ENCODE results near the gene DPP7. TPM values are rescaled to one million over a fixed set of nuclear protein-coding genes. Genes with fewer than 3 reads are reported as not detected.
"Not testable (repeated sequence)": the region's sequence is repeated elsewhere in the genome, so short reads cannot be mapped to it uniquely, and the experiment has no call there.

The DPP7 gene
- total RNA-seq, 2 experiments from 2014 or later = 271 to 321 TPM

DNA sequence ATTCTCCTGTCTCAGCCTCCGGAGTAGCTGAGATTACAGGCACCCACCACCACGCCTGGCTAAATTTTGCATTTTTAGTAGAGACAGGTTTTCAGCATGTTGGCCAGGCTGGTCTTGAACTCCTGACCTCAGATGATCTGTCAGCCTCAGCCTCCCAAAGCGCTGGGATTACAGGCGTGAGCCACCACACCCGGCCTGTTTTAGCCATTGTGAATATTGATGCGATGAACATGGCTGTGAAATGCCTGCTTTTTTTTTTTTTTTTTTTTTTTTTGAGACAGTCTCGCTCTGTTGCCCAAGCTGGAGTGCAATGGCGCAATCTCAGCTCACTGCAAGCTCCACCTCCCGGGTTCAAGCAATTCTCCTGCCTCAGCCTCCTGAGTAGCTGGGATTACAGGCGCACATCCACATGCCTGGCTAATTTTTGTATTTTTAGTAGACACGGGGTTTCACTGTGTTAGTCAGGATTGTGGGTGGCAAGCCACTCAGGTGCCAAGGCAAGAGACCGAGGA is 3.6 kb upstream of the DPP7 start:
- H3K4me1 Mint-ChIP-seq; ATAC-seq; H3K9me3 Mint-ChIP-seq (ENCODE audit: low read depth); H3K27me3 Mint-ChIP-seq; H3K36me3 Mint-ChIP-seq; H3K4me3 Mint-ChIP-seq; H3K27ac Mint-ChIP-seq; DNase-seq: not testable (repeated sequence)
- CTCF ChIA-PET = interaction anchor here (0.7 to 10.6 kb wide), 13 partner anchors 9 to 419 kb away, joined by 3 to 91 read pairs (median 5); partner anchors contain the start of genes CYSRT1, RNF224 and SSNA1

DNA sequence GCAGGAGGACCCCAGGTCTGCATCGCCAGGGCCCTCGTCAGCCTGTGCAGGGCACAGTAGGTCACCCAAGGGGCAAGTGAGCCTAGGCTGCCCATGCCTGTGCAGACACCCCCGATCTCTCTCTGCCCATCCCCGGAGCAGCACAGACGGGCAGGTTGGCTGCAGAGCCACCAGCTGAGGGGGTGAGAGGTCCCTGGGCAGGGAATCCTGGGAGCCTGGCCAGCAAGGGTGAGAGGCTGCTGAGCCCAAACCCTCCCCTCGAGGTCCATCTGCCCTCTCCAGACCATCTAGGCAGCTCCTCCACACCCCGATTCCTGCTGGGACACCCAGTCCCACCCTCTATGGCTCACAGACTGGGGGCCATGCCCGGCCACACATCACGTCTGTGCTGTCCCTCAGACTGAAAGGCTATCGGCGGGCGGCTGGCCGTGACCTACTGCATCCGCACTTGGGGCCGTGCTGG is 2.8 kb upstream of the DPP7 start:
- Mint-ChIP-seq H3K4me3 (no peak overlapping the region), H3K36me3 (no peaks in the 10 kb centered on the region), H3K4me1 (peaks cover 10% of the 10 kb centered on the region), H3K27ac (no peak overlapping the region), H3K27me3 (no peaks in the 10 kb centered on the region), H3K9me3 (ENCODE audit: low read depth) (no peaks in the 10 kb centered on the region)
- CTCF ChIA-PET = interaction anchor here (1.0 to 10.6 kb wide), 6 partner anchors 13 to 120 kb away, joined by 3 to 91 read pairs (median 6); partner anchors contain the start of gene RNF224
- DNase-seq (no peak), ATAC-seq (no peak)

DNA sequence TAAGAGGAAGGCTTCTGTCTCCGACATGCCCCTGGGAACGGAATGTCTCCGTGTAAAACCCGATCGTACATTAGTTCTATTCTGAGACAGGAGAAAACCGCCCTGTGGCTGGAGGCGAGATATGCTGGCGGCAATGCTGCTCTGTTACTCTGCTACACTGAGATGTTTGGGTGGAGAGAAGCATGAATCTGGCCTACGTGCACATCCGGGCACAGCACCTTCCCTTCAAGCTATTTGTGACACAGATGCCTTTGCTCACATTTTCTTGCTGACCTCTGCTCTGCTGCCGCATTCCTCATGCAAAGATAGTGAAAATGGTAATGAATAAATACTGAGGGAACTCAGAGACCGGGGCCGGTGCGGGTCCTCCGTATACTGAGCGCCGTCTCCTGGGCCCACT is 2.2 kb upstream of the DPP7 start:
- Mint-ChIP-seq H3K36me3 (no peaks in the 10 kb centered on the region), H3K27ac (no peak overlapping the region), H3K27me3 (no peaks in the 10 kb centered on the region), H3K4me3 (no peak overlapping the region), H3K9me3 (ENCODE audit: low read depth) (no peaks in the 10 kb centered on the region), H3K4me1 (peaks cover 10% of the 10 kb centered on the region)
- CTCF ChIA-PET = interaction anchor here (5.0 to 10.6 kb wide), 2 partner anchors 111 to 120 kb away, joined by 34 to 91 read pairs; partner anchors contain the start of gene RNF224
- DNase-seq (no peak), ATAC-seq (no peak)

DNA sequence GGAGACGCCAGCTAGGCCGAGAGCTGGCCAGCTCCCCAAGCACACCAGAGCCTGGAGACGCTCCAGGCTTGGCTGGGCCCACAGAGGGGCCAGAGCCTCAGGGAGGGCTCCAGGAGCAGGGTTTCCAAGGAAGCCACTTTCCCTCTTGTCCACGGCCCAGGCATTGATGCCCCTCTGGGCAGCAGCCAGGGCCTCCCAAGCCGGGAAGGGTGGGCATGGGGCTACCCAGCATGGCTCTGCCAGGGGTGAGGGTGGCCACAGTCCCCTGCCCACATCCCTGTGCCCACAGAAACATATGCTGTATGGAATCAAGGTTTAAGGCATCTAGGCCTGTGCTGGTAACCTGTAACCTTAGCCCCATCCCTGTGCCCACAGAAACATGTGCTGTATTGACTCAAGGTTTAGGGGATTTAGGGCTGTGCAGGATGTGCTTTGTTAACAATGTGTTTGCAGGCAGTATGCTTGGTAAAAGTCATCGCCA is 1.5 kb upstream of the DPP7 start:
- ATAC-seq (no peak), DNase-seq (no peak)
- Mint-ChIP-seq H3K36me3 (no peaks in the 10 kb centered on the region), H3K4me3 (no peak overlapping the region), H3K27ac (no peak overlapping the region), H3K4me1 (peaks cover 10% of the 10 kb centered on the region), H3K27me3 (no peaks in the 10 kb centered on the region), H3K9me3 (ENCODE audit: low read depth) (no peaks in the 10 kb centered on the region)
- CTCF ChIA-PET = interaction anchor here (1.2 to 10.6 kb wide), 4 partner anchors 19 to 121 kb away, joined by 3 to 91 read pairs (median 28); partner anchors contain the start of gene RNF224

DNA sequence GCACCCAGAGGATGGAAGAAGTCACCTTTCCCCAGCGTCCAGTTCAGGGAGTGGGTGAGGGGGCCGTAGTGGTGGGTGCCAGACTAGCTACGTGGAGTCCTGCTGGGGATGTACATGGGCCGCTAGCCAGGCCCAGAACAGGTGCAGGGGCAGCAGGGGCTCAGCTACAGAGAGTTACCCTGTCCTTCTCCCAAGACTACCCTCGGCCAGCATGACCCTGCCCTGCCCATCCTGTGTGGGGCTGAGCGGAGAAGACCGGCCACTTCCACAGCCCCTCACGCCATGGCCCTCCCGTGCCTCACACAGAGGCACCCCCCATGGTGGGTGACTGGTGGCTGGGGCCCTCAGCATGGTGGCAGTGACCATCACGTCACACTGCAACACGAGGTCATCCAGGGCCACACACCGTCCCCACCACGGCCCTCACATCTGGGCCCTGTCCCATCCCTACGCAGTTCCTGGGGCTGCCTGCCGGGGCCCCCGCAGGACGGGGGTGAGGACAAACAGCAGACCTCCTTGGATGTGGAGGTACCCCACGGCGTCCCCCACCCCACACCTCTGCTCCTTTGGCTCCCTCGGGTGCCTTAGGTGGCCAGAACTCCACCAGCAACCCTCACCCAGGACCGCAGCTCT is 977 bp upstream of the DPP7 start:
- Mint-ChIP-seq H3K36me3 (peaks cover 2% of the 10 kb centered on the region), H3K27ac (no peak overlapping the region), H3K27me3 (no peaks in the 10 kb centered on the region), H3K4me3 (no peak overlapping the region), H3K4me1 (peaks cover 10% of the 10 kb centered on the region), H3K9me3 (ENCODE audit: low read depth) (no peaks in the 10 kb centered on the region)
- DNase-seq (no peak), ATAC-seq (no peak)
- CTCF ChIA-PET = interaction anchor here (0.8 to 10.6 kb wide), 12 partner anchors 11 to 122 kb away, joined by 3 to 91 read pairs (median 4); partner anchors contain the start of genes CYSRT1, MAN1B1, RNF224 and SAPCD2

DNA sequence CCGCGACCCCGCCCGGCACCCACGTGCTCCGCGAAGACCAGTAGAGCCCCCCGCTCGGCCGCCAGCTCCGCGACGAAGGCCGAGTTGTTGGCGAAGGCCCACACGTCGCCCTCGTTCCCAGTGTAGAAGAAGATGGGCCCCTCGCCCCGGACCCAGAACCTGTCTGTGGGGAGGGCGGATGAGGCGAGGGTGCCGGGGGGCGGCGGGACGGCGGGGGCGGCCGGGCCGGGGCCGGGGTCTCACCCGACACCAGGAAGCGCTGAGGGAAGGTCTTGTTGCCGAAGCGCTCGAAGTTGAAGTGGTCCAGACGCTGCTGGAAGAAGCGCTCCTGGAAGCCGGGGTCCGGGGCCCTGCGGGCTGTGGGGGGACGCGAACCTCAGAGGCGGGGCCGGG is 317 bp downstream of the DPP7 start:
- CTCF ChIA-PET = interaction anchor here (0.7 to 10.6 kb wide), 13 partner anchors 13 to 385 kb away, joined by 3 to 91 read pairs (median 5); partner anchors contain the start of genes MAN1B1, RNF224 and TOR4A
- DNase-seq (no peak), ATAC-seq (peak; percentile 24)
- H3K4me1 Mint-ChIP-seq = peaks cover 7% of the 10 kb centered on the region
- peaks cover 2% of the 10 kb centered on the region for H3K36me3 Mint-ChIP-seq
- no peaks in the 10 kb centered on the region for H3K9me3 Mint-ChIP-seq (ENCODE audit: low read depth)
- no peak overlapping the region for H3K27ac Mint-ChIP-seq
- no peaks in the 10 kb centered on the region for H3K27me3 Mint-ChIP-seq
- peak overlapping the region; percentile 66 for H3K4me3 Mint-ChIP-seq

DNA sequence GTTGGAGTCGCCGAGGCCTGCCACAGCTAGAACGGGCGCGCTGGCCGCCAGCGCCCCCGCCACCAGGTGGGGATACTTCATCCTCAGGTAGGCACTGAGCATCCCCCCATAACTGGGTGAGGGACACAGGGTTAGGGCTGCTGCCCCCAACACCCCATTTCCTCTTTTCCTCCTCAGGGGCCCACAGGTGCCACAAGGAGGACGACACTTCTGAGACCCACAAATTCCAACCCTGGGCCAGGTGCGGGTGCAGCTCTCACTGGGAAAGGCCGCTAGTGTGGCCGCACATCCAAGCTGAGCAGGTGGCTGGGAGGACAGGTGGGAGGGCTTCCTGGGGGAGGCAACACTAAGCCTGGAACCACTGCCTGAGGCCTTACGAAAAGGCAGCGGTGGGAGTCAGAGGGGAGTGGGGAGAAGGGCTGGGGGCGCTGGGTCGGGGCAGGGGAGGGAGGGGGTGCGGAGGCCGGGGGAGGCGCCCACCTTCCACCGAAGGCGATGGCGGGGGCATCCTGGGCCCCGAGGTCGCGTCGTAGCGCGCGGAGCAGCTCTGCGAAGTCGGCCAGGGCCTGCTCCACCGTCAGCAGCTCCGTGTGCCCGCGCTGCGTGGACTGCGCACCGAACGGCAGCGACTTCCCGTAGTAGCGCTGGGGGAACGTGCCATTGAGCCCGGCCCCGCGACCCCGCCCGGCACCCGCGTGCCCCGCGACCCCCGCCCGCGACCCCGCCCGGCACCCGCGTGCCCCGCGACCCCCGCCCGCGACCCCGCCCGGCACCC is 961 bp downstream of the DPP7 start:
- CTCF ChIA-PET = interaction anchor here (0.7 to 3.2 kb wide), 9 partner anchors 17 to 385 kb away, joined by 3 to 23 read pairs (median 6); partner anchors contain the start of genes MAN1B1, RNF224 and TOR4A
- Mint-ChIP-seq H3K9me3 (ENCODE audit: low read depth) (no peaks in the 10 kb centered on the region), H3K4me3 (peak overlapping the region; percentile 66), H3K27ac (peak overlapping the region; percentile 52), H3K36me3 (peaks cover 5% of the 10 kb centered on the region), H3K27me3 (no peaks in the 10 kb centered on the region), H3K4me1 (peaks cover 7% of the 10 kb centered on the region)
- DNase-seq (peak; percentile 59), ATAC-seq (peak; percentile 53)

DNA sequence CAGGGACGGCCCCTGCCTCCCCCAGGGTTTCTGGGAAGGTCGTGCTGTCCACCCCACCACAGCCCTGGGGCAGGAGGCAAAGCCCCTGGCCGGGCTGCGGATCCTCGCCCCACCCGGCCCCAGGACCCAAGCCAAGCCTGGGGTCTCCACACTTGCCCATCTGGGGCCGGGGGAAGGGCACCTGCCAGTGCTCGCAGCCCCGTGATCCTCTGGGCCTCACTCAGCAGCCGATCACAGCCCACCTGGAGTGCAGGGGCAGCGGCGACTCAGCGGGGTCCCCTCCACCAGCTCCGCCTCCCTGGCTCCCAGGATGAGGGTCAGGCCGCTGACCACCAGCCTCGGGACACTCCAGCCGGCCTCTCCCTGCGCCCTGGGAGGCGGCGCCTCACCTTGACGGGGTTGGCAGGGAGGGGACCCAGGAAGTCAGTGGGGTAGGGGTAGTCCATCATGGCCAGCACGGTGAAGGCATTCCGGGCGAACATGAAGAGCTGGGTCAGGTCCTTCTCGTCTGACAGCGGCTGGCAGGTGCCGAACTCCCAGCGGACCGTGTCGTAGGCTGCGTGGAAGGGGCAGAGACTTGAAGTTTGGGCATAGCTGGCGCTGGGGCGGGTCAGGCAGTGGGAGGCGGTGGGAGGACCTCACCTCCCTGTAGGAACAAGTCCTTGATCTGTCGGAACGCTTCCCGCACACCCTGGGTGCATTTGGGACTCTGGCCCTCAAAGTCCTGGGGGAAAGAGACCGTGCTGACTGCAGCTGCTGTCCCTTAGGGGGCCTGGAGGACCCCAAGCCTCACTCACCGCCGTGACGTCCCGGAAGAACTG is 1.8 kb downstream of the DPP7 start:
- no peak overlapping the region for H3K27ac Mint-ChIP-seq
- no peaks in the 10 kb centered on the region for H3K27me3 Mint-ChIP-seq
- H3K4me3 Mint-ChIP-seq = peak overlapping the region; percentile 66
- CTCF ChIA-PET = interaction anchor here (0.6 to 3.2 kb wide), 8 partner anchors 16 to 384 kb away, joined by 3 to 23 read pairs (median 6); partner anchors contain the start of genes RNF224 and TOR4A
- H3K36me3 Mint-ChIP-seq = peaks cover 5% of the 10 kb centered on the region
- no peak for DNase-seq
- ATAC-seq = no peak
- H3K9me3 Mint-ChIP-seq (ENCODE audit: low read depth) = no peaks in the 10 kb centered on the region
- peaks cover 7% of the 10 kb centered on the region for H3K4me1 Mint-ChIP-seq

DNA sequence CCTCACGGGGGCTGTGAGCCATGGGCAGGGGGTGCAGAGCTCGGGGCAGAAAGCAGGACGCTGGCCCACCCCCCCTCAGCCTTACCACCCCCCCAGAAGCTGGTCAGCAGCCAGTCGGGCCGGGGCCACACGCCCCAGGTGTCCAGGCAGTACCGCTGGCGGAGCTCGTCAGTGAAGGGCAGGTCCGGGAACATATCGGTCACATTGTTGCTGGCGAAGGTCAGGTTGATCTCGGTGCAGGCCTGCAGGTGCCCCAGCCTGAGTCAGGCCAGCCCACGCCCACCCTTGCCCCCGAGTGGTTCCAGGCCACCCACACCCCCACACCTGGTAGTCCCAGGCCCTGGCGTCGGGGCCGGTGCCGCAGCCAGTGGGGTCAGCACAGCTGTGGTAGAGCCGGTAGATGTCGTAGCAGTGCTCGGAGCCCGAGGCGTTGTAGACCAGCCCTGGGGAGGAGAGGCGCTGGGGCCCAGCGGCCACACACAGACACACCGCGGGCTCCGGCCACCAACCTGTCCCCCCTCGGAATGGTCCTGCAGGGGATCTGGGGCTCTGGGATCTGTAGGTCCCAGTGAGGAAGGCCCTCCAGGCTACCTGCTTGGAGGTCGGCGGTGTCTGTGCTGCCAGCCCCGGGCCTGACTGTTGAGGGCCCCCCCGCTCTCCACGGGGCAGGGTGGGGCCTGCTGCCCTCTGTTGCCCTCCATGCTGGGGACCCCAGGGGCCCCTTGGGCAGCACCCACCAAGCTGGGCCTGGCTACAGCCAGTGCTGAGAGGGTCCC is 2.6 kb downstream of the DPP7 start:
- ATAC-seq = no peak
- no peak overlapping the region for H3K4me3 Mint-ChIP-seq
- CTCF ChIA-PET = interaction anchor here (0.6 to 2.1 kb wide), 4 partner anchors 43 to 125 kb away, joined by 3 to 7 read pairs (median 4); partner anchors contain the start of gene RNF224

DNA sequence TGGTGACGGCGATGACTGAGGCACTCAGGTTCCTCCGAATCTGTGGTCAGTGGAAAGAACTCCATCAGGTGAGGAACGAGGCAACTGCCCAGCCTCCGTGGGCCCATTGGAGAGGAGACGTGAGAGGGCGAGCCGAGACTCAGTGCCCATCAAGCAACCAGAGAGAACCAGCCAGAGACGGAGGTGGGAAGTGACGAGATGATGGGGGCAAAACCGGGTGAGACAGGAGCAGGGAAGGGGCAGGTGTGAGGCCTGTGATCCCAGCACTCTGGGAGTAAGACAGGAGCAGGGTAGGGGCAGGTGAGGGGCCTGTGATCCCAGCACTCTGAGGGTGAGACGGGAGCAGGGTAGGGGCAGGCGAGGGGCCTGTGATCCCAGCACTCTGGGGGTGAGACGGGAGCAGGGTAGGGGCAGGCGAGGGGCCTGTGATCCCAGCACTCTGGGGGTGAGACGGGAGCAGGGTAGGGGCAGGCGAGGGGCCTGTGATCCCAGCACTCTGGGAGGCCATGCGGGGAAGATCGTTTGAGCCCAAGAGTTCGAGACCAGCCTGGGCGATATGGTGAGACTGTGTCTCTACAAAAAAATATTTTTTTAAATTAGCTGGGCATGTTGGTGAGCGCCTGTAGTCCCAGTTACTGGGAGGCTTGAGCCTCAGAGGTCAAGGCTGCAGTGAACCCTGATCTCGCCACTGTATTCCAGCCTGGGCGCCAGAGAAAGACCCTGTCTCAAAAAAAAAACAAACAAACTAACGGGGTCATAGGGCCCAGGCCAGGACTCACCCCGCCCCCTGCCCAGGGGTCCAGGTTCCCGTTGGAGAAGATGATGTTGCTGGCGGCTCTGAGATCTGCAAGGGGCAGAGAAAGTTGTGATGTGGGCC is 3.4 kb downstream of the DPP7 start:
- CTCF ChIA-PET = interaction anchor here (0.7 to 2.1 kb wide), 3 partner anchors 44 to 125 kb away, joined by 3 to 7 read pairs (median 5); partner anchors contain the start of gene RNF224
- no peak overlapping the region for H3K27ac Mint-ChIP-seq
- no peak for ATAC-seq
- H3K9me3 Mint-ChIP-seq (ENCODE audit: low read depth) = no peaks in the 10 kb centered on the region
- no peaks in the 10 kb centered on the region for H3K27me3 Mint-ChIP-seq
- no peak overlapping the region for H3K4me3 Mint-ChIP-seq
- DNase-seq = no peak
- H3K4me1 Mint-ChIP-seq = peaks cover 7% of the 10 kb centered on the region
- peaks cover 5% of the 10 kb centered on the region for H3K36me3 Mint-ChIP-seq

More for the DNA sequence above, 2.6 kb downstream of the DPP7 start:
- H3K9me3 Mint-ChIP-seq (ENCODE audit: low read depth) = no peaks in the 10 kb centered on the region
- no peak overlapping the region for H3K27ac Mint-ChIP-seq
- peaks cover 7% of the 10 kb centered on the region for H3K4me1 Mint-ChIP-seq
- no peak for DNase-seq
- no peaks in the 10 kb centered on the region for H3K27me3 Mint-ChIP-seq
- peaks cover 5% of the 10 kb centered on the region for H3K36me3 Mint-ChIP-seq
